Epithelial cell of esophagus (primary cell): ENCODE data around the gene FASTKD3.
A peak's percentile ranks its signal among the peaks of the same experiment; 100 is the strongest.

Experiments
- DNase-seq: peaks from one replicate; pipeline ENCODE4 v3.0.0; 2010; ENCODE audit warnings: low read depth
- H3K4me3 ChIP-seq: 2 replicates; pipeline ENCODE4 v1.5.1; 2011; ENCODE audit warnings: mild to moderate bottlenecking, low read length, control low read depth
- CTCF ChIP-seq: IDR thresholded peaks from 2 replicates; pipeline ENCODE4 v1.5.1; 2011; ENCODE audit warnings: low read depth, mild to moderate bottlenecking, low read length, control low read depth, inconsistent platforms; ENCODE audit not compliant: insufficient read depth; ENCODE audit errors: missing control alignments

The FASTKD3 gene

GRCh38 chr5:7907612-7908011 is 38.8 kb upstream of the FASTKD3 start:
- DNase-seq, result no peak
- no peak for TF ChIP-seq CTCF
- H3K4me3 ChIP-seq, result no peak overlapping the region

- DNase-seq, result peak; percentile 71
- no peak overlapping the region for H3K4me3 ChIP-seq
- TF ChIP-seq CTCF, result no peak
Observed at GRCh38 chr5:7904170-7904569, 35.3 kb upstream of the FASTKD3 start.

GRCh38 chr5:7902666-7903625 is 34.1 kb upstream of the FASTKD3 start:
- no peak for TF ChIP-seq CTCF
- no peak for DNase-seq

GRCh38 chr5:7902201-7902600 is 33.4 kb upstream of the FASTKD3 start:
- no peak for TF ChIP-seq CTCF
- DNase-seq, result no peak
- no peak overlapping the region for H3K4me3 ChIP-seq

More at GRCh38 chr5:7902666-7903625, 34.1 kb upstream of the FASTKD3 start:
- no peak overlapping the region for H3K4me3 ChIP-seq

GRCh38 chr5:7897014-7897600 is 28.3 kb upstream of the FASTKD3 start:
- no peak overlapping the region for H3K4me3 ChIP-seq
- peak; percentile 77 for TF ChIP-seq CTCF
- peak; percentile 84 for DNase-seq

GRCh38 chr5:7894860-7895259 is 26.0 kb upstream of the FASTKD3 start:
- TF ChIP-seq CTCF, result no peak
- DNase-seq, result no peak
- no peak overlapping the region for H3K4me3 ChIP-seq

GRCh38 chr5:7894439-7894838 is 25.6 kb upstream of the FASTKD3 start:
- no peak overlapping the region for H3K4me3 ChIP-seq
- no peak for DNase-seq
- no peak for TF ChIP-seq CTCF
